Transverse colon (tissue), 4 donors: Measurements from ENCODE around the gene CIC. TPM values are rescaled to one million over a fixed set of nuclear protein-coding genes. Genes with fewer than 3 reads are reported as not detected.
"Not testable (repeated sequence)": the region's sequence is repeated elsewhere in the genome, so short reads cannot be mapped to it uniquely, and the experiment has no call there.

Experiments used
- DNase-seq: peaks from one replicate; pipeline ENCODE4 v3.0.0-alpha.2; 2019
- H3K27ac ChIP-seq, 4 donors: fragments of 200-600 bp; sonication (generic); 2 replicates each; pipeline ENCODE4 v1.5.1; 2016 to 2018; ENCODE audit warnings: inconsistent platforms in 4 of 4
- H3K27me3 ChIP-seq: fragments of 200-600 bp; sonication (generic); 2 replicates; pipeline ENCODE4 v1.5.1; 2017; ENCODE audit warnings: inconsistent platforms
- H3K36me3 ChIP-seq, 4 donors: fragments of 200-600 bp; sonication (generic); 2 replicates each; pipeline ENCODE4 v1.5.1; 2017 to 2019; ENCODE audit warnings: inconsistent platforms in 4 of 4
- H3K4me1 ChIP-seq, 4 donors: fragments of 200-600 bp; sonication (generic); 2 replicates each; pipeline ENCODE4 v1.5.1; 2017 to 2020; ENCODE audit warnings: inconsistent platforms in 4 of 4
- H3K4me3 ChIP-seq, 4 donors: fragments of 200-600 bp; sonication (generic); 1 replicate in 1 of 4; 2 replicates in 3 of 4; pipeline versions ENCODE4 v1.5.1 to v1.6.1; 2017 to 2019; ENCODE audit warnings: inconsistent platforms in 4 of 4
- H3K9me3 ChIP-seq, 2 donors: fragments of 200-600 bp; sonication (generic); 2 replicates each; pipeline ENCODE4 v1.5.1; 2017 to 2019; ENCODE audit warnings: inconsistent platforms in 2 of 2
- CTCF ChIP-seq, 5 experiments: fragments of 200-600 bp in 3 of 5; fragments of 450-650 bp in 2 of 5; sonication (generic) in 3 of 5; IDR thresholded peaks; 1 replicate in 2 of 5; 2 replicates in 3 of 5; pipeline ENCODE4 v1.5.1; 2016 to 2017; ENCODE audit warnings: antibody characterized with exemption in 5 of 5, inconsistent platforms in 3 of 5, mild to moderate bottlenecking in 2 of 5, moderate library complexity in 1 of 5
- EP300 ChIP-seq: sonication (generic); formaldehyde crosslinking; IDR thresholded peaks from one replicate; pipeline ENCODE4 v1.6.1; 2017; ENCODE audit warnings: antibody characterized with exemption, low read depth
- POLR2A ChIP-seq: fragments of 450-650 bp; IDR thresholded peaks from one replicate; pipeline ENCODE4 v1.6.1; 2016; ENCODE audit warnings: antibody characterized with exemption, mild to moderate bottlenecking, moderate library complexity
- POLR2AphosphoS5 ChIP-seq, 3 donors: sonication (generic); formaldehyde crosslinking; IDR thresholded peaks; one replicate each; pipeline ENCODE4 v1.6.1; 2016; ENCODE audit warnings: antibody characterized with exemption in 3 of 3
- WGBS, 2 donors: methylation state at CpG; one replicate each; pipeline ENCODE4 v1.1.5; 2018; ENCODE audit warnings: low coverage in 1 of 2; 5-methylcytosine and 5-hydroxymethylcytosine counted together
- in situ Hi-C, 4 donors: fragments of 200-750 bp; cut with MboI; loops; one replicate each; pipeline versions ENCODE4 v1.15.0 to v1.15.1; 2017; ENCODE audit warnings: low sequenced_read_pairs in 3 of 4, low pct_ligation_motif_present in 1 of 4, low pct_unique_long_range_greater_than_20kb in 1 of 4
- intact Hi-C: fragments of 100-400 bp; cut with DNase I; formaldehyde crosslinking; loops from one replicate; pipeline ENCODE4 v1.15.1; 2023; ENCODE audit warnings: low total_unique reads
- total RNA-seq, 4 donors: library from RNA; depleted of rRNA; stranded (reverse); fragments of >200 nt; gene quantifications; one replicate each; pipeline ENCODE4 v1.1.0, GENCODE V29; 2016

Gene CIC
- total RNA-seq, 4 donors from 2014 or later, result 35.1 to 96.5 (median 43.6) TPM

GRCh38 chr19:42254089-42254849 is 14.8 kb upstream of the CIC start:
- no peaks in the 10 kb centered on the region for H3K9me3 ChIP-seq
- 1% methylated on average over 39 of the region's 70 CpGs; no CpG with 5 or more reads in 1 of the 2 donors for whole genome bisulfite sequencing, 2 donors
- H3K27ac ChIP-seq, result peak overlapping the region; percentile 97 to 100 (median 99)
- peaks cover 0 to 4% (median 0%) of the 10 kb centered on the region in 4 donors for H3K36me3 ChIP-seq
- no peak for TF ChIP-seq EP300
- peak in 2 of 5 experiments; percentile 25 to 27 for TF ChIP-seq CTCF (IDR thresholded peaks at IDR 0.05)
- TF ChIP-seq POLR2AphosphoS5 (IDR thresholded peaks at IDR 0.05), result peak; percentile 0 to 56 (median 28)
- in situ Hi-C loops (no loop called here), intact Hi-C loops (loop anchor here (2.0 kb wide), 1 partner anchor 77 kb away; no protein-coding TSS in a partner anchor)
- H3K4me1 ChIP-seq, result peaks cover 31 to 55% (median 44%) of the 10 kb centered on the region in 4 donors
- H3K4me3 ChIP-seq, result peak overlapping the region; percentile 72 to 99 (median 90)
- DNase-seq, result peak; percentile 84
- no peaks in the 10 kb centered on the region for H3K27me3 ChIP-seq

GRCh38 chr19:42254850-42255765 is 13.9 kb upstream of the CIC start, which contains the start of gene ERF:
Gene ERF (minus strand): TSS chr19:42255128. CDS start chr19:42254999, 129 bp downstream.
- 1% methylated on average over 44 of the region's 75 CpGs; no CpG with 5 or more reads in 1 of the 2 donors for WGBS, 2 donors
- Histone ChIP-seq H3K27ac (peak within 1 kb of the TSS; percentile 97 to 100 (median 99)), H3K36me3 (no peaks in the 10 kb centered on the region), H3K4me3 (peak within 1 kb of the TSS; percentile 72 to 99 (median 90)), H3K9me3 (no peaks in the 10 kb centered on the region), H3K4me1 (peaks cover 28 to 53% (median 43%) of the 10 kb centered on the region in 4 donors), H3K27me3 (no peaks in the 10 kb centered on the region)
- TF ChIP-seq POLR2AphosphoS5 (IDR thresholded peaks at IDR 0.05), result peak; percentile 97 to 99 (median 99)
- TF ChIP-seq EP300, result no peak
- TF ChIP-seq POLR2A, result peak; percentile 87
- DNase-seq, result peak; percentile 95
- intact Hi-C loops (loop anchor here (2.0 kb wide), 1 partner anchor 78 kb away; no protein-coding TSS in a partner anchor), in situ Hi-C loops (no loop called here)

- H3K27me3 ChIP-seq, result no peaks in the 10 kb centered on the region
- H3K4me3 ChIP-seq, result peak overlapping the region; percentile 47 to 99 (median 77)
- H3K9me3 ChIP-seq, result no peaks in the 10 kb centered on the region
- in situ Hi-C loops, result no loop called here
- WGBS, 2 donors, result 9 to 23% methylated on average over 4 to 38 of the region's 38 CpGs
- no peak for DNase-seq
- H3K36me3 ChIP-seq, result no peaks in the 10 kb centered on the region
- TF ChIP-seq POLR2AphosphoS5 (IDR thresholded peaks at IDR 0.05) (no peak), POLR2A (peak; percentile 18)
- intact Hi-C loops, result loop anchor here (2.0 kb wide), 1 partner anchor 79 kb away; no protein-coding TSS in a partner anchor
- peak overlapping the region; percentile 97 to 100 (median 99) for H3K27ac ChIP-seq
- peaks cover 18 to 44% (median 35%) of the 10 kb centered on the region in 4 donors for H3K4me1 ChIP-seq
These were observed 13.0 kb upstream of the CIC start for GRCh38 chr19:42255766-42256745.

GRCh38 chr19:42257842-42258241 is 11.2 kb upstream of the CIC start:
- H3K27ac ChIP-seq, H3K4me3 ChIP-seq, H3K9me3 ChIP-seq, in situ Hi-C loops, DNase-seq, H3K36me3 ChIP-seq, H3K27me3 ChIP-seq, intact Hi-C loops: not testable (repeated sequence)
- H3K4me1 ChIP-seq, result peaks cover 2 to 26% (median 17%) of the 10 kb centered on the region in 4 donors
- WGBS, 2 donors, result 71 to 75% methylated on average over 2 to 3 of the region's 3 CpGs

- Histone ChIP-seq H3K27me3 (no peaks in the 10 kb centered on the region), H3K27ac (no peak overlapping the region), H3K4me1 (peaks cover 0 to 6% (median 1%) of the 10 kb centered on the region in 4 donors), H3K36me3 (no peaks in the 10 kb centered on the region), H3K9me3 (no peaks in the 10 kb centered on the region), H3K4me3 (no peak overlapping the region)
- no peak for DNase-seq
- in situ Hi-C loops (no loop called here), intact Hi-C loops (no loop called here)
- WGBS, 2 donors, result 77 to 100% methylated on average over 3 of the region's 3 CpGs
- no peak for TF ChIP-seq POLR2A
- no peak for TF ChIP-seq CTCF (IDR thresholded peaks at IDR 0.05)
- TF ChIP-seq POLR2AphosphoS5 (IDR thresholded peaks at IDR 0.05), result no peak
- TF ChIP-seq EP300, result no peak
These were observed 7.3 kb upstream of the CIC start for GRCh38 chr19:42261763-42262162.

GRCh38 chr19:42266105-42266504 is 2.9 kb upstream of the CIC start:
- H3K36me3 ChIP-seq, H3K27ac ChIP-seq, H3K4me3 ChIP-seq, in situ Hi-C loops, intact Hi-C loops, DNase-seq, H3K27me3 ChIP-seq, H3K9me3 ChIP-seq: not testable (repeated sequence)
- WGBS, 2 donors, result 90 to 92% methylated on average over 4 of the region's 4 CpGs
- peaks cover 19 to 22% (median 21%) of the 10 kb centered on the region in 4 donors for H3K4me1 ChIP-seq
